NCI-H1092 treated with DMSO at 0.1 percent for 48 hours (cell line): ENCODE results near the gene MMP15.

ENCODE experiments used
- DNase-seq: peaks from one replicate; lab custom pipeline; 2025; lab: John Stamatoyannopoulos, UW

Gene MMP15

DNA sequence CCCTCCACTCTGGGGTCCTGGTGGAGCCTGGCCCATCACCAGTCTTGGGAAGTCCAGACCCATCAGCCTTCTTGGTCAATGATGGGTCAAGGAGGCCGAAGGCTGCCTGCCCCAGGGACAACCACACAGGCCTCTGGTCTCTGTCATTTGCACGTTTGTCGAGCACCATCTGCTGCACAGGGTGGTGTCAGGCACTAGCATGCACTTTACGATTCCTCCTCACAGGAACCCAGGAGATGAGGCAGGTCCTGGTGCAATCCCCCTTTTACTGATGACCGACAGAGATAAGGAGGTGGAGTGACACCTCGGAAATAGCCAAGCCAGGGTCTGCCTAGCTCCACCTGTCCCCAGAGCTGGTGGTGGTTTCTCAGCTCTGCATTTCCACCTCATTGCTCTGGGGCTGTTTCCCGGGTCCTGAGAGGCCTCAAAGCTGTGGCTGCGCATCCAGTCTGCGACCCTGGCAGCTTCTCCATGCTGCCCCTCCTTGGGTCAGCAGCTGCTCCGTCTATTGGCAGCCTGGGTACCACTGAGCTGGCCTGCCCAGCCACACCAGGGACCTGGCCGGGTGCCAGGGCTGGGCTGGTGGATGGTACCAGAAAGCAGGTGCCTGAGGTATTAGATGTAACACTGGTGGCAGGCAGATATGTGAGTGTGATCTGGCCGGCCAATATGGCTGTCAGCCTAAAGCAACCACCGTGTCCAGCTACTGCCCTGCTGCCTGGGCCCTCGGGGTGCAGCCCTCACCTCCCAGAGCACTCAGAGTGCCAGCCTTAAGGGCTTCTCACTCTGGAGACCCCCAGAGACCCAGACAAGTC, 10.0 kb downstream of the MMP15 start:
- peak; percentile 23 for DNase-seq

DNA sequence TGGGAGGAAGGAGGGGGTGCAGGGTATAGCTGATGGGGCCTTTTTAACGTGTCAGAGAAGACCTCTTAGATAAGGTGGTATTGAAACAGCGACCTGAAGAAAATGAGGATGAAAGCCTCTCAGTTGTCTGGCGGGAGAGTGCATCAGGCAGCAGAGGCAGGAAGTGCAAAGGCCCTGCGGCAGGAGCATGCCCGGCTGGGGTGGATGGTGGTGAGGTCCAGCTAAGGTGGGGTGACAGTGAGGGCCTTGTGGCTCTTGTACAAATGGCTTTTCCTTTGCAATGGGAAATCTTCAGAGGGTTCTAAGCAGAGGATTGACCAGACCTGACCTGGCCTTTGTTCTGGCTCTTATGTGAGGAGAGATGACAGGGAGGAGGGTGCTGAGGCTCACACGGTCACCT, 11.4 kb downstream of the MMP15 start:
- DNase-seq: no peak

DNA sequence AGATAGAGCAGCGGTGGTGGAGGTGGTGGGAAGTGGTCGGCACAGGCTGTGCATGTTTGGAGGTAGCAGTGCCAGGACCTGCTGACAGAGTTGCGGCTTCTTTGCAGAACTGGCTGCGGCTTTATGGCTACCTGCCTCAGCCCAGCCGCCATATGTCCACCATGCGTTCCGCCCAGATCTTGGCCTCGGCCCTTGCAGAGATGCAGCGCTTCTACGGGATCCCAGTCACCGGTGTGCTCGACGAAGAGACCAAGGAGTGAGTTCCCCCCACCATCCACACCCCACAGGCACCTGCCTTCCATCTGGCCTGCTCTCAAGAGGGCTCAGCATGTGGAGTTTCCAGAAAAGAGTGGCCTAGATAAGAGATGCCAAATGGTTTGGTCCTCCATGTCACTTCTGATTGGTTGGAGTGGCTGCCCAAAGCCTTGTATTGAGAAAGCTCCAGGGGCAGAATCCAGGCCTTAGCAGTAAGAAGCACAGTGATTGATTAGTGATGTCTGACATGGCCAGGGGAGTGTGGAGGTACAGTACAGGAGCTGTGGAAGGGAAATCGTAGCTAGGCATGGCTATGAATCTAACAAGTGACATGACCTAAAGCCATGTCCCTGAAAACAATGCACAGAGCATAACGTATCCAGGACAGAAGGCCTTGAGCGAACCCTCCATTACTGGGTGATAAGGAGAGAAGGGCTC, 12.0 kb downstream of the MMP15 start:
- no peak for DNase-seq

DNA sequence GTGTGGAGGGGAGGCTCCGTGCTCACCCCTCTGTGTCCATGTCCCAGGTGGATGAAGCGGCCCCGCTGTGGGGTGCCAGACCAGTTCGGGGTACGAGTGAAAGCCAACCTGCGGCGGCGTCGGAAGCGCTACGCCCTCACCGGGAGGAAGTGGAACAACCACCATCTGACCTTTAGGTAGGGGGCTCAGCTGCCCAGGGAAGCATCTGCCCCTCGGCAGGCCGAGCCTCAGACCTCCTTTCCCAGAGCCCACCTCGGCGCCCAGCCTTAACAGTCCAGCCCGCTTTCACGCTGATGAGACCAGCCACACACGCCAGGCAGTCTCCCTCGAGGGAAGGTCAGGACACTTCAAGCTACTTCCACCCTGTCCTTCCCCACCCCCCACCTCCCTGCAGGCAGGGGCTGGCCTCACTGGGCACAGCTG, 12.7 kb downstream of the MMP15 start:
- no peak for DNase-seq

DNA sequence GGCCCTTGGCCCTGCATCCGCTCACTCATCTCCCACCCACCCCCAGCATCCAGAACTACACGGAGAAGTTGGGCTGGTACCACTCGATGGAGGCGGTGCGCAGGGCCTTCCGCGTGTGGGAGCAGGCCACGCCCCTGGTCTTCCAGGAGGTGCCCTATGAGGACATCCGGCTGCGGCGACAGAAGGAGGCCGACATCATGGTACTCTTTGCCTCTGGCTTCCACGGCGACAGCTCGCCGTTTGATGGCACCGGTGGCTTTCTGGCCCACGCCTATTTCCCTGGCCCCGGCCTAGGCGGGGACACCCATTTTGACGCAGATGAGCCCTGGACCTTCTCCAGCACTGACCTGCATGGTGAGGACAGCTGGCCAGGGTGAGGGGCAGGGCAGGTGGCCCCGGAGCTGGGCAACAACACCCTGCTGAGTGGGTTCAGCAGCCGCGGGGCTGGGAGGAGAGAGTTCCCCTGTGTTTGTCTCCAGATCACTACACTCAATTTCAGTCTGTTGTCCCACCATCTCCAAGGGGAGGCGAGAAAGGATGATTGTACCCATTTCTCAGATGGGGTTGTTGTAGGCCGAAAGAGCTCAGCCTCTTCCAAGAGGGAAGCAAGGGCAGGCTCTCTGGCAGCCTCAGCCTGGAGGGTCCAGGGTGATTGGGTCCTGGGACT, 14.4 kb downstream of the MMP15 start:
- DNase-seq: no peak

DNA sequence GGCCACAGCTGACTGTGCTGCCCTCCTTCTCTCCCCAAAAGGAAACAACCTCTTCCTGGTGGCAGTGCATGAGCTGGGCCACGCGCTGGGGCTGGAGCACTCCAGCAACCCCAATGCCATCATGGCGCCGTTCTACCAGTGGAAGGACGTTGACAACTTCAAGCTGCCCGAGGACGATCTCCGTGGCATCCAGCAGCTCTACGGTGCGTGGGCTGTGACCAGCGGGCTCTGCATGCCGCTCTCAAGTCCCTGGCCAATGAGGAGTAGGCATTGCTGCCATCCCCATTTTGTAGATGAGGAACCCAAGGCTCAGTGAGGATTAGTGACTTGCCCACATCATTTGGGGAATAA, 14.9 kb downstream of the MMP15 start:
- DNase-seq: no peak

DNA sequence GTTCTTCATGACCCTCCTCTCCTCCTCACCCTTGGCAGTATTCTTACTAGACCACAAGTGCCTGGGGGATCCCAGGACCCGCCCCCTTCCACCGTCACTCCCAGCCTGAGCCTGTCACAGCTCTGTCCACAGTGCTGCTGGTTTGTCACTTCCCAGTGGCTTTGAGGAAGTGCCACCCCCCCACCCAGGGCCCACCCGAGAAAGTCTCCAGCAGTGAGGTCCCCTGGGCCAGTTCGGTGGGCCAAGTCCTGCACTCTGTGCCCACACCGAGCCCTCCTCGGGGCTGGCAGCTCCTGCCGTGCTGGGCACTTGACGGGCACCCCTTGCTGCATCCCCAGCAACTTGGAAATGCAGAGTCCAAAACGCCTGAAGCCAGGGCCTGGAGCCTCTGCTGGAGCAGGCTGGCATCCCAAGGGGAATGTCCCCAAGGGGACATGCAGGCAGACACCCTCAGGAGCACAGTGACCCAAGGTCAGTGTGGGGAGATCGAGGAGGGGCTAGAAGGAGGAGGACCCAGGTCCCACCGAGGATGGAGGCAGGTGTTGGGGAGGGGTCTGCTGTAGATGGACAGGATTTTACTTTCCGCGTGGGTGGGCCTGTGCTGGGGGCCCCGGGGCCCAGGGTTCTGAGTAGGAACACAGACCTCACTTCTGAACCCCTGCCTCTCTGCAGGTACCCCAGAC, 15.5 kb downstream of the MMP15 start:
- no peak for DNase-seq

DNA sequence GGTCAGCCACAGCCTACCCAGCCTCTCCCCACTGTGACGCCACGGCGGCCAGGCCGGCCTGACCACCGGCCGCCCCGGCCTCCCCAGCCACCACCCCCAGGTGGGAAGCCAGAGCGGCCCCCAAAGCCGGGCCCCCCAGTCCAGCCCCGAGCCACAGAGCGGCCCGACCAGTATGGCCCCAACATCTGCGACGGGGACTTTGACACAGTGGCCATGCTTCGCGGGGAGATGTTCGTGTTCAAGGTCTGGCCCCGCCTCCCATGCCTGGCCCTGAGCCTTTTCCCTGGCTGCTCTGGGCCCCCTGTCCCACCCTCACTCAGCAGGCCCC, 16.0 kb downstream of the MMP15 start:
- no peak for DNase-seq

DNA sequence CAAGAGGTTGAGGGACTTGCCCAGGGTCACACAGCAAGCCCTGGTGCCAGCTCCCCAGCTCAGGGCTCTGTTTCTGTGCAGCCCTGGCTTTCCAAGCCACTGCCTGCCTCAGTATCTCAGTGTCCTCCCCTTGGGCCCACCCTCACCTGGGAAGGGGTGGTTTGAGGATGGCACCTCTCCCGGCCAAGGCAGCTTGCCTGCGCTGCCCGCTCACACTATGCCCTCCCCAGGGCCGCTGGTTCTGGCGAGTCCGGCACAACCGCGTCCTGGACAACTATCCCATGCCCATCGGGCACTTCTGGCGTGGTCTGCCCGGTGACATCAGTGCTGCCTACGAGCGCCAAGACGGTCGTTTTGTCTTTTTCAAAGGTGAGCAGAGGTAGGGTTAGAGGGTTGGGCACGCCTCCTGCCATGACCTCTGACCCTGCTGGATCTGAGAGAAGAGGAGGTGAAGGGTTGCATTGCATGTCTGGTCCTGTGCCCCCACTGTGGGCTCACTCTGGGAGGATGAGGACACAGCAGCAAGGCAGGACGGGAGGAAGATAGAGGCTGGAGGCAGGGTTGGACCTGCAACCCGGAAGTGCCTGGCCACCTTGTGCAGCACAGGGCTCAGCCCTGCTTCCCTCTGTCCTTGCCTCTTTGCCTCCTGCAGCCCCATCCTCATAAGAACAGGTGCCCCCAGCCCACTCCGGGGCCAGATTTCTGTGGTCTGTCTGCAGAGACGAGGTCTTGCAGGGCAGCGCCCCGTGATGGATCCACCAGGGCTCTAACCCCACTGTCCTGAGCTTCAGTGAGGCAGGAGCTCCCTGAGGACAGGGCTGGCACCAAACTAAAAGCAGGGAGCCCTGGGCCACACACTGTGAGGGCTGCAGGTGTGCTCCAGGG, 16.7 kb downstream of the MMP15 start:
- DNase-seq: no peak

DNA sequence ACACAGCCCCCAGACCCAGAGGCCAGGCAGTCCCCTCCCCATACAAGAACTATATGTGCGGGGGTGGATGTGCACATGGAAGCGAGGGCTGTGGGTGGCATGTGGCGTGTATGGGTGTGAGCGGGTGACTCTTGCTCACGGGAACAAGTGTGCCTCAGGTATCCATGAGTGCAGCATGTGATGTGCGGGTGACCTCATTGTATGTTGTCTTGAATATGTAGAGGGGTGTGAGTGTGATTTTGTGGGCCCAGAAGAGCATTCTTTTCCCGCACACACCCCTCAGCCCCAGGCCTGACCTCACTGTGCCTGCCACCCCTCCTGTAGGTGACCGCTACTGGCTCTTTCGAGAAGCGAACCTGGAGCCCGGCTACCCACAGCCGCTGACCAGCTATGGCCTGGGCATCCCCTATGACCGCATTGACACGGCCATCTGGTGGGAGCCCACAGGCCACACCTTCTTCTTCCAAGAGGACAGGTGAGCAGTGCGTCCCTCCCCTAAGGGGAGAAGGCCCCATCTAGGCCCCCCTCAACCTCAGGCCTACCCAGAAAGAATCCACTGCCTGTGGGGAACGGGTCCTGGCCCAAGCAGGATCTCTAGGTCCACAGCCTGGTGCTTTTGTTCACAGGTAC, 17.4 kb downstream of the MMP15 start:
- DNase-seq: no peak

DNA sequence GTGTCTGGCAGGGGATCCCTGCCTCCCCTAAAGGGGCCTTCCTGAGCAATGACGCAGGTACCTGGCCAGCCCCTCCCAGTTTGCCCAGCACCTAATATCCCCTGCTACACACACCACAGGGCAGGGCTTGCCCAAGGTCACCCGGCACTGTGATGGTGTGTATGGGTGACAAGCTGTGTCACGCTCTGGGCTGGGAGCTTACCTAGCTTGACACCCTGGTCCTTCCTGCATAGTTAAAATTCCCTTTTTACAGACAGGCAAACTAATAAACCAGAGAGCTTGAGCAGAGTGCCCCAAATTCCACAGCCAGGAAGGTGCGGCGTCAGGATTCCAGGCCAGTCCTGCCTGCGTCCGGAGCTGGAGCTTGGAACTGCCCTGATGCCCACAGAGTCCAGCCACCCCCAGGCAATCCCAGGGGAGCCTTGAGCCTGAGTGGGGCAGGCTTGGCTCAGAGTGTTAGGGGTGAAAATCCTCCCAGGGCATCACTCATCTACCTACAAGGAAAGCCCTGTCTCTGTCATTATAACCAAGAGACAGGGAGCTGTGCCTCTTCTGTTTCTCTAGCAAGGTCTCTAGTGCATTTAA, 18.1 kb downstream of the MMP15 start:
- DNase-seq: no peak

DNA sequence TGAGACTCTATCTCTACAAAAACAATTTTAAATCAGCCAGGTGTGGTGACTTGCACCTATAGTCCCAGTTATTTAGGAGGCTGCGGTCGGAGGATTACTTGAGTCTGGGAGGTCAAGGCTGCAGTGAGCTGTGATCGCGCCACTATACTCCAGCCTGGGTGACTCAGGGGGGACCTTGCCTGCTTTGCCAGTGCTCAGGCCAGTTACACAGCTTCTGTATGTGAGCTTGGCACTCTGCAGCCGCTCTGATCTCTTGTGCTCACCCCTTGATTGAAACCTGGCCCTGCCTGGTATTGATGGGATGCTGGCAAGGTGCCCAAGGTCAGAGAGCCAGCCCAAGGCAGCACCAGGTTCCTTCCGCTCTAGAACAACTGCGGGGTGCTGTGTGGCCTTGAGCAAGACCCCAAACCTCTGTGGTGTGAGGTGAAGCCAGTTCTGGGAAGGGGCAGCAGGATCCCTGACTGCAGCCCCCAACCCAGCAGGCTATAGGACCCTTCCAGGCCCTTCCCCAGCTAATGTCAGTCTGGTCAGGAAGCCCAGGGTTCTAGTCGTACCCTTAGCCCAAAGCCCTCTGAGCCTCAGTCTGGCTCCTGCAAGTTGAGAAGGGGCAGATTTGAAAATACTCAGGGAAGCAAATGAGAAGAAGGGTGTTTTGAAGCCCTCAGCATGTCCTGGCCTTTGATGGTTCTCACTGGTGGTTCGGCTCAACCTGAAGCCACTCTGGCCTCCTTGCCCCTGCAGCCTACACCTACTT, 18.9 kb downstream of the MMP15 start:
- DNase-seq: no peak

DNA sequence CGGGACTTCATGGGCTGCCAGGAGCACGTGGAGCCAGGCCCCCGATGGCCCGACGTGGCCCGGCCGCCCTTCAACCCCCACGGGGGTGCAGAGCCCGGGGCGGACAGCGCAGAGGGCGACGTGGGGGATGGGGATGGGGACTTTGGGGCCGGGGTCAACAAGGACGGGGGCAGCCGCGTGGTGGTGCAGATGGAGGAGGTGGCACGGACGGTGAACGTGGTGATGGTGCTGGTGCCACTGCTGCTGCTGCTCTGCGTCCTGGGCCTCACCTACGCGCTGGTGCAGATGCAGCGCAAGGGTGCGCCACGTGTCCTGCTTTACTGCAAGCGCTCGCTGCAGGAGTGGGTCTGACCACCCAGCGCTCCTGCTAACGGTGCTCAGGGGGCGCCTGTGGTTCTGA, 19.5 kb downstream of the MMP15 start:
- no peak for DNase-seq

DNA sequence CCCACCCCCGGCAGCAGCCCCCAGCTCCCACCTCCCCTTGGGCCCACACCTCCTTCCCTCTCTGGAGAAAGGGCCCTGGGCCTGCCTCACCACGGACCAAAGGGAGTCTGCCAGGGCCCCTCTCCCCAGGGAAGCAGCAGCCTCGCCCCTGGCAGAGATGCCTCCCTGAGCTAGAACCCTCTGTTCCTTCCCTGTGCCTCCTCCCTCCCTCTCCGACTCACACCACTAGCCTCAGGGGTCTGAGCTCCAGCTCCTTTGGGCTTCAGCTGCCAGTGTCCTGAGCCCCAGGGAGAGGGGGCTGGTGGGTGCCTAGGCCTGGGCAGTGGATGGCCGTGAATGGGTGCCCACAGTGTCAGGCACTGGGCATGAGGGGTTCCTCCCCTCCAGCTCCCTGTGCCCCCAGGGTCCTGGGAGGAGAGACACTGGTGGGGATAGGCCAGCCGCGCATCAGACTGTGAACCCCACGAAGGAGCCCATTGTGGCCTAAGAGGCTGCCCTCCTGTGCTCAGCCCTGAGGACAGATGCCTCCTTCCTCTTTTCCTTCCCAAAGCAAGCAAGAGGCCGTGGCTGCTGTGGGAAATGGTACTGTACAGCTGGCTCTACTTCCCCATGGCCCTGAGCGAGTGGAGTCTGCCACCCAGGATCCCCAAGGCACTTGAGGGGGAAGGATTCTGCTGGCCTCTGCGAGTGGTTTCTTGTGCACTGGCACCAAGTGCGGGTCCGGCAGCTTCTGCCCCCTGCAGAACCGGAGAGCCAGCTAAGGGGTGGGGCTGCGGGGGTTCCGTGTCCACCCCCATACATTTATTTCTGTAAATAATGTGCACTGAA, 20.7 kb downstream of the MMP15 start:
- DNase-seq: no peak

DNA sequence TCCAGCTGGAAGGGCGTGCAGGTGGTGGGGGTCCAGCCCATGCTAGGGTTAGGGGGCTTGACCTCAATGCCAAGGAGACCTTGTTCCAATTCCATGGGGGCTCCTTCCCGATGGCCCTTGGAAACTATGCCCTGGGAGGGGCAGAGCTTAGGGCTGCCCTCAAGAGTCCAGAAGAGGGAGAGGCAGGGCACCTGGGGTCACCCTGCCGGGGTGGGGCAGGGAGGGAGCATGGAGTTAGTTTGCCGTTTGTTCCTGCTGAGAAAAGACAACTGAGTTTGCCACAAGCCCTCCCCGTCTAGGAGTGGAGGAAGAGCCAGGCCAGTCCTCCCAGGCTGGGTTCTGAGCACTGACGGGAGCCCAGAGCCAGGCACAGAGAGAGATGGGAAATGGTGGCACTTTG, 21.4 kb downstream of the MMP15 start:
- no peak for DNase-seq

DNA sequence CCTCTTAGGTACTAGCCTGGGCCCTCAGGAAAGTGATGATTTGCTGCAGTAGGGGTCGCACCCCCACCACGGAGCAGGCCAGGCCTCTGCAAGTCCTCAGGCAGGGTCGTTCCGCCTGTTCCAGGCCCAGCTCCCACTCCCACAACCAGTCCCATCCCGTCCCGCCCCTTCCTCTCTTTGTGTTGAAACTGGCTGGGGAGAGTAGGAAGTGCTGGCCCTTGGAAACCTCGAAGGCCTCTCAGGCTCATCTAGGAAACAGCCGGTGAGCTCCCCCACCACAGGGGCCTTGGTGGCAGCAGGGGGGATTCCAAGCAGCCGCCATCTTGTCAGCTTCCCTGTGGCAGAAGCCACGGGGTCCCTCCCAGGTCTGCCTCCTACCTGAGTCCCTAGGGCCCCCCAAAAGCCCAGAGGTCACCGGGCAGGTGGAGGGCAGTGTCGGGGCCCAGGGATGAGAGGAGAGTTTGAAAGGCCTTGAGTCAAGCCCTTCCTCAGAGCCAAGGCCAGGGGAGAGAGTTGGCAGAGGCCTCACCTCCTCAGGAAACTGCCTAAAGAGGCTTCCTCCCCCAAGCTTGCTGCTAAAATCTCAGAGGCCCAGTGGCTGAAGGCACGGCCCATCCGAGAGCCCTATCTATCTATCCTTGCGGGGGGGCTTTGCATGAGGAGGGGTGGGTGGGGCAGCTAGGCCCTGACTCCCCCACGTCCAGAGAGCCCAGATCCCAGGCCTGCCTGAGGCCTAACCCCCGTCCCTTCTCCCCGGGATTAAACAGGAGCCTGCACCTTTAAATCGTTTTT, 22.2 kb downstream of the MMP15 start:
- no peak for DNase-seq

DNA sequence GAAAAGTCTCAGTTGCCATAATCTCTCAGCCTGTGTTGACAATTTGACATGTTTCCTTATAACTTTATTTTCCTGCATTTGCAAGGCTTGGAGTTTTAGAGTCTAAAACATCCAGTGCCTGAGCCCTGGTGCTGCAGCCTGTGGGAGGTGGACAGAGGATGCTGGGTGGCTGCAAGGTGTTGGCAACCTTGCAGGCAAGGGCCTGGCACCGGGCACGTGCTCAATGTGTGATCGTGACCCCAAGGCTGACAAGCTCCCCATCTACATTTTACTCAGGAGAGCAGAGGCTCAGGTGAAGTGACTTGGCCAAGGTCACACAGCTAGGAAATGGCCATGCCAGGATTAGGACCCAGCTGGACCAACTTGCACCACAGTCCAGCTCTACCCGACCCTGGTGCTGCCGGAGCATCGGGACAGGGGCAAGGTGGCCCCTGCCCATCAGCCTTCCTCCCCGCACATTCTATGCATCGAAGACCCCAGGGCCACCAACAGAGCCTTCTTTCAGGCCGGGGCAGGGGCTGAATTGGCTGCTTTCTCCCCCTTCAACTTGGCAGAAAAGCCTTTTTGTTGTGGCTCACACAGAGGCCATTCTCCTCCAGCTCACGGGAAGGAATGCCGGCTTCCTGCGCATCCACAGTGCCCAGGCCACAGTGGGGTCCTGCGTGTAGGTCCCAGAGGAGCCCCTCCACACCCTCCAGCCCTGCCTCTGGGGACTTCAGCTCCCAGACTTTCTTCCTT, 23.1 kb downstream of the MMP15 start:
- no peak for DNase-seq
